Measurements from ENCODE around the gene GOT2. TPM values are rescaled to one million over a fixed set of nuclear protein-coding genes. Genes with fewer than 3 reads are reported as not detected.
"Not testable (repeated sequence)": the region's sequence is repeated elsewhere in the genome, so short reads cannot be mapped to it uniquely, and the experiment has no call there.

The GOT2 gene
- total RNA-seq, 2 experiments from 2014 or later = 17.4 to 18.7 TPM

DNA sequence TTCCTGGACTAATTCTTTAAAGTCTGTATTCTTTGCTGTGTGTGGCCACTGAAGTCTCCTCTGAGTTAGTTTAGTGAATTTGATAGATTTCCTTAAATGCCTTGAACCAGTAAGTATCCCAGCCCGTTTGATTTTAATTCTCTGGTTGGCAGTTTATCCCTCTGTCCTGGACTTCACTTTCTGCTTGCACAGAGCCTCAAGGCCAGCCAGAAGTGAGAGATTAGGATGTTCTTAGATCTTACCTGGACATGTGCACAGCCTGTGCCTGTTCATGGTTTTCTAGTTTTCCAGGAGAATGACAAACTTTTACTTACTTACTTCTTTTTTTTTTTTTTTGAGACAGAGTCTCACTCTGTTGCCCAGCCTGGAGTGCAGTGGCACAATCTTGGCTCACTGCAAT is 38.7 kb downstream of the GOT2 start:
- CTCF ChIA-PET = no interaction called here

GRCh38 chr16:58692450-58692849 is 41.7 kb downstream of the GOT2 start:
- intact Hi-C loops (cut with DNase I, micrococcal nuclease) = no loop called here
- Histone ChIP-seq H3K4me1 (ENCODE audit: insufficient read depth, low read length) (no peaks in the 10 kb centered on the region), H3K27ac (ENCODE audit: low read depth in 1 of 2, low read length in 2 of 2) (no peak overlapping the region), H3K27me3 (ENCODE audit: control insufficient read depth in 1 of 2, insufficient read depth in 2 of 2, low read length in 2 of 2) (no peaks in the 10 kb centered on the region), H3K36me3 (ENCODE audit: insufficient read depth, low read length) (no peaks in the 10 kb centered on the region), H3K4me3 (ENCODE audit: low read length) (no peak overlapping the region), H3K9me3 (ENCODE audit: control insufficient read depth in 1 of 2, insufficient read depth in 1 of 2, low read length in 2 of 2) (no peaks in the 10 kb centered on the region)
- Mint-ChIP-seq H3K4me3 (no peak overlapping the region), H3K36me3 (ENCODE audit: low read depth) (no peaks in the 10 kb centered on the region), H3K27ac (no peak overlapping the region), H3K9me3 (peaks cover 6% of the 10 kb centered on the region), H3K27me3 (no peaks in the 10 kb centered on the region), H3K4me1 (ENCODE audit: low read depth) (no peaks in the 10 kb centered on the region)
- CTCF ChIA-PET = no interaction called here
- TF ChIP-seq CTCF (IDR thresholded peaks at IDR 0.05) = no peak
- DNase-seq (no peak), ATAC-seq (ENCODE audit: poor library complexity) (no peak)
- POLR2A ChIA-PET = no interaction called here

More for the DNA sequence above, 38.7 kb downstream of the GOT2 start:
- H3K27me3 Mint-ChIP-seq = no peaks in the 10 kb centered on the region
- H3K9me3 ChIP-seq (ENCODE audit: control insufficient read depth in 1 of 2, insufficient read depth in 1 of 2, low read length in 2 of 2) = no peaks in the 10 kb centered on the region
- POLR2A ChIA-PET = no interaction called here
- DNase-seq (no peak), ATAC-seq (ENCODE audit: poor library complexity) (no peak)
- peaks cover 6% of the 10 kb centered on the region for H3K9me3 Mint-ChIP-seq
- H3K4me3 ChIP-seq (ENCODE audit: low read length) = no peak overlapping the region
- no peaks in the 10 kb centered on the region for H3K36me3 ChIP-seq (ENCODE audit: insufficient read depth, low read length)
- no peaks in the 10 kb centered on the region for H3K4me1 ChIP-seq (ENCODE audit: insufficient read depth, low read length)
- H3K4me1 Mint-ChIP-seq (ENCODE audit: low read depth) = no peaks in the 10 kb centered on the region
- H3K27me3 ChIP-seq (ENCODE audit: control insufficient read depth in 1 of 2, insufficient read depth in 2 of 2, low read length in 2 of 2) = no peaks in the 10 kb centered on the region
- no peaks in the 10 kb centered on the region for H3K36me3 Mint-ChIP-seq (ENCODE audit: low read depth)
- intact Hi-C loops (cut with DNase I, micrococcal nuclease) = no loop called here
- no peak for TF ChIP-seq CTCF (IDR thresholded peaks at IDR 0.05)
- H3K27ac Mint-ChIP-seq = no peak overlapping the region
- H3K4me3 Mint-ChIP-seq = no peak overlapping the region
- no peak overlapping the region for H3K27ac ChIP-seq (ENCODE audit: low read depth in 1 of 2, low read length in 2 of 2)

GRCh38 chr16:58686985-58687706 is 47.0 kb downstream of the GOT2 start:
- peaks cover 20% of the 10 kb centered on the region for H3K4me1 Mint-ChIP-seq (ENCODE audit: low read depth)
- peak overlapping the region; percentile 45 for H3K4me3 Mint-ChIP-seq
- H3K27me3 ChIP-seq (ENCODE audit: control insufficient read depth in 1 of 2, insufficient read depth in 2 of 2, low read length in 2 of 2); H3K27ac ChIP-seq (ENCODE audit: low read depth in 1 of 2, low read length in 2 of 2); POLR2A ChIA-PET; DNase-seq; H3K27ac Mint-ChIP-seq; H3K9me3 ChIP-seq (ENCODE audit: control insufficient read depth in 1 of 2, insufficient read depth in 1 of 2, low read length in 2 of 2); H3K36me3 Mint-ChIP-seq (ENCODE audit: low read depth); H3K27me3 Mint-ChIP-seq; CTCF ChIA-PET; H3K4me3 ChIP-seq (ENCODE audit: low read length); H3K36me3 ChIP-seq (ENCODE audit: insufficient read depth, low read length); H3K9me3 Mint-ChIP-seq; ATAC-seq (ENCODE audit: poor library complexity): not testable (repeated sequence)
- peaks cover 19% of the 10 kb centered on the region for H3K4me1 ChIP-seq (ENCODE audit: insufficient read depth, low read length)
- intact Hi-C loops (cut with DNase I, micrococcal nuclease) = loop anchor here in 1 of 2 experiments (5.0 kb wide), 1 partner anchor 45 kb away; the partner anchor contains the start of gene GOT2

Measured in CD4-positive, alpha-beta T cell (primary cell).